GM23338 (cell line): Measurements from ENCODE around the gene ME3. TPM values are rescaled to one million over a fixed set of nuclear protein-coding genes. Genes with fewer than 3 reads are reported as not detected.

Experiments used
- ATAC-seq: fragments of 200-7000 bp; cut with Tn5 transposase; 3 replicates; pipeline ENCODE4 v1.9.1; 2020
- DNase-seq: peaks from one replicate; pipeline ENCODE4 v3.0.0-alpha.2; 2015; ENCODE audit warnings: low spot score
- H2AFZ ChIP-seq: fragments of 200-600 bp; sonication (generic); 2 replicates; pipeline ENCODE4 v1.8.0; 2016; ENCODE audit warnings: antibody characterized with exemption, mild to moderate bottlenecking, moderate library complexity
- H3F3A ChIP-seq: fragments of 200-600 bp; sonication (generic); replicated peaks from 2 replicates; pipeline ENCODE4 v1.8.0; 2017; ENCODE audit warnings: antibody characterized with exemption, mixed run types, low read depth
- H3K27ac ChIP-seq: fragments of 200-600 bp; sonication (generic); 2 replicates; pipeline ENCODE4 v1.6.1; 2016; ENCODE audit warnings: low read depth
- H3K27me3 ChIP-seq: fragments of 200-600 bp; sonication (generic); 2 replicates; pipeline ENCODE4 v1.8.0; 2016; ENCODE audit warnings: mild to moderate bottlenecking, mixed run types, moderate library complexity; ENCODE audit not compliant: insufficient read depth
- H3K36me3 ChIP-seq: fragments of 200-600 bp; sonication (generic); 2 replicates; pipeline ENCODE4 v1.8.0; 2016; ENCODE audit warnings: mild to moderate bottlenecking; ENCODE audit not compliant: insufficient read depth
- H3K4me1 ChIP-seq: fragments of 200-600 bp; sonication (generic); 2 replicates; pipeline ENCODE4 v1.8.0; 2016; ENCODE audit warnings: mild to moderate bottlenecking, moderate library complexity; ENCODE audit not compliant: insufficient read depth
- H3K4me2 ChIP-seq: fragments of 200-600 bp; sonication (generic); 2 replicates; pipeline ENCODE4 v1.7.1; 2017; ENCODE audit warnings: mixed run types
- H3K4me3 ChIP-seq: fragments of 200-600 bp; sonication (generic); 2 replicates; pipeline ENCODE4 v1.6.1; 2016; ENCODE audit warnings: mixed run types
- H3K79me2 ChIP-seq: fragments of 200-600 bp; sonication (generic); replicated peaks from 2 replicates; pipeline ENCODE4 v1.8.0; 2017; ENCODE audit warnings: mild to moderate bottlenecking; ENCODE audit not compliant: insufficient read depth
- H3K9me2 ChIP-seq: fragments of 200-600 bp; sonication (generic); 2 replicates; pipeline ENCODE4 v1.8.0; 2017; ENCODE audit not compliant: insufficient read depth
- H4K20me1 ChIP-seq: fragments of 200-600 bp; sonication (generic); replicated peaks from 2 replicates; pipeline ENCODE4 v1.8.0; 2017; ENCODE audit warnings: mild to moderate bottlenecking; ENCODE audit not compliant: insufficient read depth
- H3K27ac Mint-ChIP-seq: 2 replicates; pipeline ENCODE4 v1.8.0; 2020; ENCODE audit warnings: inconsistent platforms, mild to moderate bottlenecking, moderate library complexity, mixed read lengths
- H3K27me3 Mint-ChIP-seq: 3 replicates; pipeline ENCODE4 v1.8.0; 2022; ENCODE audit warnings: low read depth, mild to moderate bottlenecking, moderate library complexity, mixed read lengths, inconsistent platforms; ENCODE audit not compliant: insufficient read depth, poor library complexity
- H3K36me3 Mint-ChIP-seq: 3 replicates; pipeline ENCODE4 v1.8.0; 2021; ENCODE audit warnings: low read depth, mild to moderate bottlenecking, inconsistent platforms, moderate library complexity, mixed read lengths
- H3K4me1 Mint-ChIP-seq: 3 replicates; pipeline ENCODE4 v1.8.0; 2020; ENCODE audit warnings: mild to moderate bottlenecking, inconsistent platforms, mixed read lengths
- H3K4me3 Mint-ChIP-seq: 3 replicates; pipeline ENCODE4 v1.8.0; 2021; ENCODE audit warnings: moderate library complexity, mild to moderate bottlenecking, inconsistent platforms, mixed read lengths
- H3K9me3 Mint-ChIP-seq: 3 replicates; pipeline ENCODE4 v1.8.0; 2020; ENCODE audit warnings: moderate library complexity, mild to moderate bottlenecking, inconsistent platforms, mixed read lengths
- CTCF ChIP-seq, 2 experiments: fragments of 200-600 bp in 1 of 2; sonication (generic) in 1 of 2; conservative IDR thresholded peaks; 2 replicates each; pipeline versions ENCODE4 v1.5.1 to v1.6.1; 2016 to 2017; ENCODE audit warnings: antibody characterized with exemption in 2 of 2, low read depth in 2 of 2, mild to moderate bottlenecking in 2 of 2, moderate library complexity in 1 of 2
- ETS1 ChIP-seq: IDR thresholded peaks from 2 replicates; pipeline ENCODE4 v1.6.1; 2016; ENCODE audit warnings: antibody characterized with exemption
- JUNB ChIP-seq: IDR thresholded peaks from one replicate; pipeline ENCODE4 v1.6.1; 2016; ENCODE audit warnings: antibody characterized with exemption; ENCODE audit not compliant: unreplicated experiment
- NANOG ChIP-seq: IDR thresholded peaks from 2 replicates; pipeline ENCODE4 v1.6.1; 2016; ENCODE audit warnings: antibody characterized with exemption, borderline replicate concordance
- POLR2AphosphoS5 ChIP-seq: IDR thresholded peaks from 2 replicates; pipeline ENCODE4 v1.6.1; 2016; ENCODE audit warnings: antibody characterized with exemption, low read depth
- STAT1 ChIP-seq: IDR thresholded peaks from one replicate; pipeline ENCODE4 v1.6.1; 2016; ENCODE audit warnings: antibody characterized with exemption; ENCODE audit not compliant: unreplicated experiment
- ZNF462 ChIP-seq: fragments of 250-450 bp; sonication (Bioruptor Pico); IDR thresholded peaks from 2 replicates; pipeline ENCODE4 v1.5.0; 2020; ENCODE audit warnings: mild to moderate bottlenecking, moderate library complexity
- polyA plus RNA-seq: library from polyadenylated mRNA; unstranded; fragments of >200 nt; fragmentation: Nextera tagmentation; extraction: Ambion mirVana; gene quantifications from 2 replicates; pipeline ENCODE4 v1.2.1, GENCODE V29; 2016
- total RNA-seq: library from RNA; depleted of rRNA; stranded (reverse); fragments of >200 nt; shearing (Covaris generic); gene quantifications from 2 replicates; pipeline ENCODE4 v1.2.3, GENCODE V29; 2014

ME3 gene
- total and polyA plus RNA-seq, 2 experiments from 2014 or later = 1.3 to 4.0 TPM

- Mint-ChIP-seq H3K36me3 (no peaks in the 10 kb centered on the region), H3K9me3 (no peaks in the 10 kb centered on the region), H3K4me1 (peaks cover 20% of the 10 kb centered on the region), H3K27me3 (no peaks in the 10 kb centered on the region), H3K27ac (no peak overlapping the region), H3K4me3 (no peak overlapping the region)
- TF ChIP-seq NANOG = no peak
- TF ChIP-seq ETS1 = no peak
- TF ChIP-seq STAT1 = no peak
- no peak for TF ChIP-seq JUNB
- no peaks in the 10 kb centered on the region for H3F3A ChIP-seq
- H2AFZ ChIP-seq = no peak overlapping the region
- H3K79me2 ChIP-seq = no peaks in the 10 kb centered on the region
- H3K27me3 ChIP-seq = no peaks in the 10 kb centered on the region
- DNase-seq (no peak), ATAC-seq (no peak)
- H3K4me1 ChIP-seq = peaks cover 8% of the 10 kb centered on the region; the same call in 1 of the 2 replicates
- 0 out of 2 replicates have a peak, but pooled peaks cover 6% of the 10 kb centered on the region for H3K9me2 ChIP-seq
- H3K4me3 ChIP-seq = no peak overlapping the region
- H3K36me3 ChIP-seq = no peaks in the 10 kb centered on the region
- no peak overlapping the region for H3K27ac ChIP-seq
- H4K20me1 ChIP-seq = no peaks in the 10 kb centered on the region
- H3K4me2 ChIP-seq = no peak overlapping the region
These were observed 84.9 kb downstream of the ME3 start for GRCh38 chr11:86587264-86588193.

- TF ChIP-seq ZNF462 (no peak), CTCF (conservative IDR thresholded peaks at IDR 0.05; ENCODE audit: low read depth in 2 of 2) (no peak), POLR2AphosphoS5 (no peak)
- H3K4me1 ChIP-seq = peaks cover 2% of the 10 kb centered on the region; the same call in 1 of the 2 replicates
These were observed 86.1 kb downstream of the ME3 start for GRCh38 chr11:86586307-86586706.

More at GRCh38 chr11:86586307-86586706, 86.1 kb downstream of the ME3 start:
- Histone ChIP-seq H2AFZ (no peak overlapping the region), H3K4me2 (no peak overlapping the region), H3K79me2 (no peaks in the 10 kb centered on the region), H3K36me3 (no peaks in the 10 kb centered on the region), H4K20me1 (no peaks in the 10 kb centered on the region), H3K27me3 (no peaks in the 10 kb centered on the region), H3F3A (no peaks in the 10 kb centered on the region), H3K4me3 (no peak overlapping the region), H3K27ac (no peak overlapping the region), H3K9me2 (0 out of 2 replicates have a peak, but pooled peaks cover 6% of the 10 kb centered on the region)
- H3K9me3 Mint-ChIP-seq = no peaks in the 10 kb centered on the region
- ATAC-seq (no peak), DNase-seq (no peak)
- H3K27me3 Mint-ChIP-seq = no peaks in the 10 kb centered on the region
- no peaks in the 10 kb centered on the region for H3K36me3 Mint-ChIP-seq
- H3K4me1 Mint-ChIP-seq = peaks cover 9% of the 10 kb centered on the region
- H3K27ac Mint-ChIP-seq = no peak overlapping the region
- no peak overlapping the region for H3K4me3 Mint-ChIP-seq
